ENCODE results near the gene CNN1.

The CNN1 gene

GRCh38 chr19:11530432-11530831, 8.2 kb upstream of the CNN1 start:
- Histone ChIP-seq H3K4me3 (ENCODE audit: low read length) (no peak overlapping the region), H3K9me2 (replicated peaks; ENCODE audit: insufficient read depth, low read length) (no peaks in the 10 kb centered on the region), H3K27ac (ENCODE audit: low read length) (no peak overlapping the region), H3K4me1 (ENCODE audit: low read length) (peaks cover under 1% of the 10 kb centered on the region; the same call in 1 of the 2 replicates), H4K20me1 (ENCODE audit: insufficient read depth, low read length) (no peaks in the 10 kb centered on the region), H3K27me3 (replicated peaks; ENCODE audit: insufficient read depth, low read length) (peaks cover 15% of the 10 kb centered on the region), H3K9me3 (replicated peaks; ENCODE audit: insufficient read depth, low read length) (no peaks in the 10 kb centered on the region), H3F3A (ENCODE audit: insufficient read depth, low read length) (peaks cover 4% of the 10 kb centered on the region; the same call in 1 of the 2 replicates), H2AFZ (ENCODE audit: low read length) (no peak overlapping the region), H3K79me2 (ENCODE audit: low read length) (peaks cover 16% of the 10 kb centered on the region), H3K9ac (ENCODE audit: low read length) (no peak overlapping the region), H3K4me2 (ENCODE audit: low read depth, low read length) (no peak overlapping the region), H3K36me3 (replicated peaks; ENCODE audit: insufficient read depth, low read length) (no peaks in the 10 kb centered on the region)
- DNase-seq = peak; percentile 68
- TF ChIP-seq EZH2phosphoT487 (IDR thresholded peaks at IDR 0.05; ENCODE audit: low read length) = no peak
- peak; percentile 31 for TF ChIP-seq CTCF (IDR thresholded peaks at IDR 0.05; ENCODE audit: low read length)
- no peak for TF ChIP-seq EZH2 (optimal IDR thresholded peaks at IDR 0.05; ENCODE audit: low read depth, low read length)

DNA sequence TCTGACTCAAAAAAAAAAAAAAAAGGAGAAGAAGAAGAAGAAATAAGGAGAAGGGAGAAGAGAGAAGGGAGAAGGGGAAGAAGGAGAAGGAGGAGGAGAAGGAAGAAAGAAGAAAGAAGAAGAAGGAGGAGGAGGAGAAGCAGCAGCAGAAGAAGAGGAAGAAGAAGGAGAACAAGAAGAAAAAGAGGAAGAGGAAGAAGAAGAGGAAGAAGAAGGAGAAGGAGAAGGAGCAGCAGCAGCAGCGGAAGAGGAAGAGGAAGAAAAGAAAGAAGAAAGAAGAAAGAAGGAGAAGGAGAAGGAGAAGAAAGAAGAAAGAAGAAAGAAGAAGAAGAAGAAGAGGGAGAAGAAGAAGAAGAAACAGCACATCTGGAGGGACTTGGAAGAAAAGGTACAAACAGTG, 4.1 kb upstream of the CNN1 start:
- H3K4me2 ChIP-seq (ENCODE audit: low read depth, low read length) = no peak overlapping the region
- H3K27me3 ChIP-seq (replicated peaks; ENCODE audit: insufficient read depth, low read length) = peaks cover 22% of the 10 kb centered on the region
- H3K27ac ChIP-seq (ENCODE audit: low read length) = no peak overlapping the region
- no peaks in the 10 kb centered on the region for H4K20me1 ChIP-seq (ENCODE audit: insufficient read depth, low read length)
- TF ChIP-seq EZH2phosphoT487 (IDR thresholded peaks at IDR 0.05; ENCODE audit: low read length) = no peak
- TF ChIP-seq CTCF (IDR thresholded peaks at IDR 0.05; ENCODE audit: low read length) = no peak
- no peak for TF ChIP-seq EZH2 (optimal IDR thresholded peaks at IDR 0.05; ENCODE audit: low read depth, low read length)
- H3K9me3 ChIP-seq (replicated peaks; ENCODE audit: insufficient read depth, low read length) = no peaks in the 10 kb centered on the region
- H3K4me3 ChIP-seq (ENCODE audit: low read length) = no peak overlapping the region
- no peak overlapping the region for H3K9ac ChIP-seq (ENCODE audit: low read length)
- no peak for DNase-seq
- no peaks in the 10 kb centered on the region for H3K36me3 ChIP-seq (replicated peaks; ENCODE audit: insufficient read depth, low read length)
- H3K79me2 ChIP-seq (ENCODE audit: low read length) = no peaks in the 10 kb centered on the region
- peaks cover 8% of the 10 kb centered on the region; the same call in 1 of the 2 replicates for H3F3A ChIP-seq (ENCODE audit: insufficient read depth, low read length)
- H3K9me2 ChIP-seq (replicated peaks; ENCODE audit: insufficient read depth, low read length) = no peaks in the 10 kb centered on the region
- peaks cover 3% of the 10 kb centered on the region; the same call in 1 of the 2 replicates for H3K4me1 ChIP-seq (ENCODE audit: low read length)
- no peak overlapping the region for H2AFZ ChIP-seq (ENCODE audit: low read length)

GRCh38 chr19:11534948-11535347, 3.7 kb upstream of the CNN1 start:
- Histone ChIP-seq H3K79me2 (ENCODE audit: low read length) (no peaks in the 10 kb centered on the region), H3K27ac (ENCODE audit: low read length) (no peak overlapping the region), H3K9me2 (replicated peaks; ENCODE audit: insufficient read depth, low read length) (no peaks in the 10 kb centered on the region), H2AFZ (ENCODE audit: low read length) (no peak overlapping the region), H4K20me1 (ENCODE audit: insufficient read depth, low read length) (no peaks in the 10 kb centered on the region), H3K4me1 (ENCODE audit: low read length) (peaks cover 3% of the 10 kb centered on the region; the same call in 1 of the 2 replicates), H3K27me3 (replicated peaks; ENCODE audit: insufficient read depth, low read length) (peaks cover 24% of the 10 kb centered on the region), H3K4me2 (ENCODE audit: low read depth, low read length) (no peak overlapping the region), H3K36me3 (replicated peaks; ENCODE audit: insufficient read depth, low read length) (no peaks in the 10 kb centered on the region), H3K9ac (ENCODE audit: low read length) (no peak overlapping the region), H3K4me3 (ENCODE audit: low read length) (no peak overlapping the region), H3F3A (ENCODE audit: insufficient read depth, low read length) (peaks cover 8% of the 10 kb centered on the region; the same call in 1 of the 2 replicates), H3K9me3 (replicated peaks; ENCODE audit: insufficient read depth, low read length) (no peaks in the 10 kb centered on the region)
- TF ChIP-seq EZH2phosphoT487 (IDR thresholded peaks at IDR 0.05; ENCODE audit: low read length) (no peak), EZH2 (optimal IDR thresholded peaks at IDR 0.05; ENCODE audit: low read depth, low read length) (no peak), CTCF (IDR thresholded peaks at IDR 0.05; ENCODE audit: low read length) (no peak)
- no peak for DNase-seq
